Measurements from ENCODE around the gene VRK3. TPM values are rescaled to one million over a fixed set of nuclear protein-coding genes. Genes with fewer than 3 reads are reported as not detected.

The VRK3 gene, protein sequence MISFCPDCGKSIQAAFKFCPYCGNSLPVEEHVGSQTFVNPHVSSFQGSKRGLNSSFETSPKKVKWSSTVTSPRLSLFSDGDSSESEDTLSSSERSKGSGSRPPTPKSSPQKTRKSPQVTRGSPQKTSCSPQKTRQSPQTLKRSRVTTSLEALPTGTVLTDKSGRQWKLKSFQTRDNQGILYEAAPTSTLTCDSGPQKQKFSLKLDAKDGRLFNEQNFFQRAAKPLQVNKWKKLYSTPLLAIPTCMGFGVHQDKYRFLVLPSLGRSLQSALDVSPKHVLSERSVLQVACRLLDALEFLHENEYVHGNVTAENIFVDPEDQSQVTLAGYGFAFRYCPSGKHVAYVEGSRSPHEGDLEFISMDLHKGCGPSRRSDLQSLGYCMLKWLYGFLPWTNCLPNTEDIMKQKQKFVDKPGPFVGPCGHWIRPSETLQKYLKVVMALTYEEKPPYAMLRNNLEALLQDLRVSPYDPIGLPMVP
- polyA plus RNA-seq (2011; rRNA removed): 37.4 and 45.2 TPM in 2 replicates
- 28.5 and 33.6 TPM in 2 replicates for polyA plus RNA-seq (2012; cell fraction: cytosol; rRNA removed)
- 33.2 and 36.8 TPM in 2 replicates for polyA plus RNA-seq (2012; cell fraction: nucleus; rRNA removed)
- polyA plus RNA-seq (2017; fragmentation: RNase III; extraction: RNeasy Plus Mini Kit Qiagen cat#74134 plus additional on column Dnase treatment): 33.3 to 35.4 TPM (median 35.2 TPM) in 3 replicates
- polyA minus RNA-seq (2011; rRNA and poly(A)+ RNA removed): 32.7 and 35.7 TPM in 2 replicates

- peak; percentile 98 for FAIRE-seq
- peak; percentile 88 to 94 for ATAC-seq
- POLR2A ChIA-PET: interaction anchor here (1.0 to 1.8 kb wide), 5 partner anchors 21 to 96 kb away, joined by 3 to 5 read pairs (median 4); partner anchors contain the start of genes ATF5 and NUP62
These were observed at the start of gene VRK3 for GRCh38 chr19:50025022-50025793. Gene VRK3, minus strand, starts transcription at chr19:50025372. Its CDS starts 9,210 bp downstream, at chr19:50016162.

More at GRCh38 chr19:50025022-50025793, at the start of gene VRK3:
- DNase-seq (ENCODE audit: low read depth in 1 of 2, low spot score in 1 of 2): peak; percentile 100
- Histone ChIP-seq H3K4me1 (peaks cover 20% of the 10 kb centered on the region), H3K4me3 (peak within 1 kb of the TSS; percentile 77), H3K27ac (peak within 1 kb of the TSS; percentile 87 to 92), H3K9me3 (peaks cover 11% of the 10 kb centered on the region), H3K4me2 (peak within 1 kb of the TSS; percentile 92)
- 1% methylated on average over 52 of the region's 59 CpGs for WGBS (ENCODE audit: missing lambda C conversion rate)
- TF ChIP-seq RNF2 (IDR thresholded peaks at IDR 0.05; ENCODE audit: borderline replicate concordance, low read depth) (no peak), BCL3 (IDR thresholded peaks at IDR 0.05) (peak; percentile 81; the same call in 2 of the 3 replicates), MAZ (IDR thresholded peaks at IDR 0.05; ENCODE audit: borderline replicate concordance, low read depth, low read length) (0 out of 2 replicates have a peak, but pooled peaks have one; percentile 65), E2F6 (IDR thresholded peaks at IDR 0.05; ENCODE audit: borderline replicate concordance, low read depth) (peak; percentile 43; the same call in 1 of the 2 replicates), SMC3 (IDR thresholded peaks at IDR 0.05) (peak; percentile 32; the same call in 1 of the 3 replicates), HOXB13 (CRISPR knock-in tag; IDR thresholded peaks at IDR 0.05; ENCODE audit: low read depth) (no peak), PBX3 (IDR thresholded peaks at IDR 0.05) (no peak), CBX2 (IDR thresholded peaks at IDR 0.05; ENCODE audit: borderline replicate concordance, low read depth) (no peak), BHLHE40 (IDR thresholded peaks at IDR 0.05; ENCODE audit: low read depth, low read length) (no peak), RAD21 (conservative IDR thresholded peaks at IDR 0.05 in 1 of 2, IDR thresholded peaks at IDR 0.05 in 1 of 2) (no peak; a peak in 1 of 5 replicates), POLR2A (IDR thresholded peaks at IDR 0.05; ENCODE audit: low read length) (peak; percentile 81), PHF8 (IDR thresholded peaks at IDR 0.05; ENCODE audit: borderline replicate concordance, low read depth) (peak; percentile 90), FOSB (CRISPR knock-in tag; IDR thresholded peaks at IDR 0.05) (no peak), ZFP36 (IDR thresholded peaks at IDR 0.05; ENCODE audit: borderline replicate concordance, partially characterized antibody) (no peak), TFCP2L1 (CRISPR knock-in tag; IDR thresholded peaks at IDR 0.05) (0 out of 2 replicates have a peak, but pooled peaks have one; percentile 62), RFX5 (IDR thresholded peaks at IDR 0.05) (peak; percentile 88), EHMT2 (IDR thresholded peaks at IDR 0.05; ENCODE audit: low read depth) (no peak), HOXB5 (CRISPR knock-in tag; IDR thresholded peaks at IDR 0.05) (0 out of 2 replicates have a peak, but pooled peaks have one; percentile 35), FOSL2 (IDR thresholded peaks at IDR 0.05) (no peak), FOSL2 (CRISPR knock-in tag; IDR thresholded peaks at IDR 0.05) (peak; percentile 31), JUN (IDR thresholded peaks at IDR 0.05) (peak; percentile 69 to 71; a peak in 4 of 5 replicates), GATA3 (IDR thresholded peaks at IDR 0.05; ENCODE audit: borderline replicate concordance) (no peak), EHF (CRISPR knock-in tag; IDR thresholded peaks at IDR 0.05) (no peak), KDM5A (IDR thresholded peaks at IDR 0.05) (no peak), ESRRA (IDR thresholded peaks at IDR 0.05; ENCODE audit: borderline replicate concordance, low read length) (no peak), REST (IDR thresholded peaks at IDR 0.05) (no peak)
- TF ChIP-seq, protein P1, sequence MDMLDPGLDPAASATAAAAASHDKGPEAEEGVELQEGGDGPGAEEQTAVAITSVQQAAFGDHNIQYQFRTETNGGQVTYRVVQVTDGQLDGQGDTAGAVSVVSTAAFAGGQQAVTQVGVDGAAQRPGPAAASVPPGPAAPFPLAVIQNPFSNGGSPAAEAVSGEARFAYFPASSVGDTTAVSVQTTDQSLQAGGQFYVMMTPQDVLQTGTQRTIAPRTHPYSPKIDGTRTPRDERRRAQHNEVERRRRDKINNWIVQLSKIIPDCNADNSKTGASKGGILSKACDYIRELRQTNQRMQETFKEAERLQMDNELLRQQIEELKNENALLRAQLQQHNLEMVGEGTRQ (IDR thresholded peaks at IDR 0.05): peak; percentile 75
- CTCF ChIA-PET: interaction anchor here (0.7 to 2.6 kb wide), 7 partner anchors 11 to 87 kb away, joined by 3 to 14 read pairs (median 3); no protein-coding TSS in a partner anchor
